Measurements from ENCODE around the gene PPP2R2C. TPM values are rescaled to one million over a fixed set of nuclear protein-coding genes. Genes with fewer than 3 reads are reported as not detected.

The PPP2R2C gene
- total RNA-seq, 1 experiment from 2014 or later: 26.7 TPM

DNA sequence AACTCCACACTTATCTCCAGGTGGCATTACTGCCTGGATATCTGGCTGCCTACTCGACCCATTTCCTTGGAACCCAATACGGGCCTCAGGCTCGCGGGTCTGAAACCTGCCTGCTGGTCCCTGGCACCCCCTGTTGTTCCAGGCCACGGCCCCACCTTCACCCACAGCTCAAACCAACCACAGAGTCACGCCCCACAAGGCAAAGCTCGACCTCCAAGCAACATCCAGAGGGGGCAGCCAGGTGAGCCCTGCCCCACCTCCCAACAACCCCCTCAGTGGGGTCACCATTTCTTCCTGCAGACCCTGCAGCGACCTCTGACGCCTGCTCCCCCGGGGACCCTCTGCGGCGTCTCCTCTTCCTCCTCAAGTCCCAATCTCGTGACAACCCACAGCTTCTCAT, 126.5 kb downstream of the PPP2R2C start:
- Histone ChIP-seq H3K36me3 (ENCODE audit: control insufficient read depth, insufficient read depth, low read length) (no peaks in the 10 kb centered on the region), H3K27ac (ENCODE audit: low read length) (no peak overlapping the region), H3K4me1 (ENCODE audit: control insufficient read depth, insufficient read depth, low read length) (peaks cover 28% of the 10 kb centered on the region), H3K27me3 (ENCODE audit: control insufficient read depth, insufficient read depth, low read length) (no peaks in the 10 kb centered on the region), H3K4me3 (ENCODE audit: low read depth in 2 of 2, low read length in 2 of 2) (no peak overlapping the region), H3K9me3 (ENCODE audit: control insufficient read depth, insufficient read depth, low read depth, low read length) (no peaks in the 10 kb centered on the region)
- ChIA-PET POLR2A (no interaction called here), CTCF (no interaction called here)
- in situ Hi-C loops (cut with HindIII; ENCODE audit: low pct_unique_long_range_greater_than_20kb, low sequenced_read_pairs): no loop called here
- no TSS peak for BruUV-seq (replicated peaks)
- DNase-seq (ENCODE audit: low read depth, low spot score) (no peak), ATAC-seq (no peak)
- TF ChIP-seq TCF7L2 (IDR thresholded peaks at IDR 0.05; ENCODE audit: low read depth, low read length) (no peak), POLR2AphosphoS5 (IDR thresholded peaks at IDR 0.05; ENCODE audit: low read depth, low read length) (no peak), SIN3A (IDR thresholded peaks at IDR 0.05; ENCODE audit: borderline replicate concordance, insufficient read depth, low read depth, low read length) (no peak)
- TF ChIP-seq, protein P1, sequence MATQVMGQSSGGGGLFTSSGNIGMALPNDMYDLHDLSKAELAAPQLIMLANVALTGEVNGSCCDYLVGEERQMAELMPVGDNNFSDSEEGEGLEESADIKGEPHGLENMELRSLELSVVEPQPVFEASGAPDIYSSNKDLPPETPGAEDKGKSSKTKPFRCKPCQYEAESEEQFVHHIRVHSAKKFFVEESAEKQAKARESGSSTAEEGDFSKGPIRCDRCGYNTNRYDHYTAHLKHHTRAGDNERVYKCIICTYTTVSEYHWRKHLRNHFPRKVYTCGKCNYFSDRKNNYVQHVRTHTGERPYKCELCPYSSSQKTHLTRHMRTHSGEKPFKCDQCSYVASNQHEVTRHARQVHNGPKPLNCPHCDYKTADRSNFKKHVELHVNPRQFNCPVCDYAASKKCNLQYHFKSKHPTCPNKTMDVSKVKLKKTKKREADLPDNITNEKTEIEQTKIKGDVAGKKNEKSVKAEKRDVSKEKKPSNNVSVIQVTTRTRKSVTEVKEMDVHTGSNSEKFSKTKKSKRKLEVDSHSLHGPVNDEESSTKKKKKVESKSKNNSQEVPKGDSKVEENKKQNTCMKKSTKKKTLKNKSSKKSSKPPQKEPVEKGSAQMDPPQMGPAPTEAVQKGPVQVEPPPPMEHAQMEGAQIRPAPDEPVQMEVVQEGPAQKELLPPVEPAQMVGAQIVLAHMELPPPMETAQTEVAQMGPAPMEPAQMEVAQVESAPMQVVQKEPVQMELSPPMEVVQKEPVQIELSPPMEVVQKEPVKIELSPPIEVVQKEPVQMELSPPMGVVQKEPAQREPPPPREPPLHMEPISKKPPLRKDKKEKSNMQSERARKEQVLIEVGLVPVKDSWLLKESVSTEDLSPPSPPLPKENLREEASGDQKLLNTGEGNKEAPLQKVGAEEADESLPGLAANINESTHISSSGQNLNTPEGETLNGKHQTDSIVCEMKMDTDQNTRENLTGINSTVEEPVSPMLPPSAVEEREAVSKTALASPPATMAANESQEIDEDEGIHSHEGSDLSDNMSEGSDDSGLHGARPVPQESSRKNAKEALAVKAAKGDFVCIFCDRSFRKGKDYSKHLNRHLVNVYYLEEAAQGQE (IDR thresholded peaks at IDR 0.05; ENCODE audit: insufficient read depth in 1 of 2, low read depth in 2 of 2, low read length in 1 of 2): no peak
- TF ChIP-seq, protein P2, sequence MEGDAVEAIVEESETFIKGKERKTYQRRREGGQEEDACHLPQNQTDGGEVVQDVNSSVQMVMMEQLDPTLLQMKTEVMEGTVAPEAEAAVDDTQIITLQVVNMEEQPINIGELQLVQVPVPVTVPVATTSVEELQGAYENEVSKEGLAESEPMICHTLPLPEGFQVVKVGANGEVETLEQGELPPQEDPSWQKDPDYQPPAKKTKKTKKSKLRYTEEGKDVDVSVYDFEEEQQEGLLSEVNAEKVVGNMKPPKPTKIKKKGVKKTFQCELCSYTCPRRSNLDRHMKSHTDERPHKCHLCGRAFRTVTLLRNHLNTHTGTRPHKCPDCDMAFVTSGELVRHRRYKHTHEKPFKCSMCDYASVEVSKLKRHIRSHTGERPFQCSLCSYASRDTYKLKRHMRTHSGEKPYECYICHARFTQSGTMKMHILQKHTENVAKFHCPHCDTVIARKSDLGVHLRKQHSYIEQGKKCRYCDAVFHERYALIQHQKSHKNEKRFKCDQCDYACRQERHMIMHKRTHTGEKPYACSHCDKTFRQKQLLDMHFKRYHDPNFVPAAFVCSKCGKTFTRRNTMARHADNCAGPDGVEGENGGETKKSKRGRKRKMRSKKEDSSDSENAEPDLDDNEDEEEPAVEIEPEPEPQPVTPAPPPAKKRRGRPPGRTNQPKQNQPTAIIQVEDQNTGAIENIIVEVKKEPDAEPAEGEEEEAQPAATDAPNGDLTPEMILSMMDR (IDR thresholded peaks at IDR 0.05): no peak
- intact Hi-C loops (cut with micrococcal nuclease; ENCODE audit: unreplicated experiment): no loop called here

DNA sequence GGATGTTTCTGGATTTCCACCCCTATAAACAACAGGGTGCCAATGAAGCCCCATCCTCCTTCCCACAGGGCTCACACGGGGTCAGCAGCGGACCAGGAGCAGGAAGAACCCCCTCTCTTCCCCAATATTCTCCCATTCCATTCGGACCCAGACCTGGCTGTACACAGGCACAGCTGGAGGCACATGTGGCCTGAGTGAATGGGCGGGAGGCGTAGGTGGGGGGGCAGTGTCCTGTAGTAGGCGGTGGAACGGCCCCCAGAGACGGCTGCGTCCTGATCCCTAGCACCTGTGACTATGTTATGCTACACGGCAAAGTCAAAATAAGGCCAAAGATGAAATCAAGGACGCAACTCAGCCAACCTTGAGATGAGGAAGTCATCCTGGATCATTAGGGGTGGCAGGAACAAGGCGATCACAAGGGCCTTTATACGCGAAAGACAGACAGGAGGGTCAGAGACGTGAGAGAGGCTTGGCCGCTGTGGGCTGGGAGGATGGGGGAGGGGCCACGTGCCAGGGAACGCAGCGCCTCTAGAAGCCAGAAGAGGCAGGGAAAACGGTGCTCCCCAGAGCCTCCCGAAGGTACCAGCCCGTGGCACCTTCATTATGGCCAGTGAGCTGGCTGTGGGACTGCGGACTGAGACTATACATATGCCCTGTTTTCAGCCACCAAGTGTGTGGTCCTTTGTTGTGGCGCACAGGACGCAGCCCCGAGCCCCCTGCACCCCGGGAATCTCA, 127.2 kb downstream of the PPP2R2C start:
- ChIA-PET CTCF (no interaction called here), POLR2A (no interaction called here)
- Histone ChIP-seq H3K36me3 (ENCODE audit: control insufficient read depth, insufficient read depth, low read length) (no peaks in the 10 kb centered on the region), H3K9me3 (ENCODE audit: control insufficient read depth, insufficient read depth, low read depth, low read length) (no peaks in the 10 kb centered on the region), H3K4me1 (ENCODE audit: control insufficient read depth, insufficient read depth, low read length) (peaks cover 28% of the 10 kb centered on the region), H3K27ac (ENCODE audit: low read length) (peak overlapping the region; percentile 69), H3K4me3 (ENCODE audit: low read depth in 2 of 2, low read length in 2 of 2) (no peak overlapping the region), H3K27me3 (ENCODE audit: control insufficient read depth, insufficient read depth, low read length) (no peaks in the 10 kb centered on the region)
- no peak for ATAC-seq
- TF ChIP-seq SIN3A (IDR thresholded peaks at IDR 0.05; ENCODE audit: borderline replicate concordance, insufficient read depth, low read depth, low read length) (no peak), TCF7L2 (IDR thresholded peaks at IDR 0.05; ENCODE audit: low read depth, low read length) (no peak), POLR2AphosphoS5 (IDR thresholded peaks at IDR 0.05; ENCODE audit: low read depth, low read length) (no peak)
- TF ChIP-seq, protein P1 (IDR thresholded peaks at IDR 0.05; ENCODE audit: insufficient read depth in 1 of 2, low read depth in 2 of 2, low read length in 1 of 2): no peak
- TF ChIP-seq, protein P2 (IDR thresholded peaks at IDR 0.05): no peak
- no peak for DNase-seq (ENCODE audit: low read depth, low spot score)
- in situ Hi-C loops (cut with HindIII; ENCODE audit: low pct_unique_long_range_greater_than_20kb, low sequenced_read_pairs): no loop called here
- intact Hi-C loops (cut with micrococcal nuclease; ENCODE audit: unreplicated experiment): no loop called here
- no TSS peak for BruUV-seq (replicated peaks)
